ENCODE results near the gene EIF5AL1.

EIF5AL1 gene

GRCh38 chr10:79493806-79494205 lies 18.5 kb upstream of the EIF5AL1 start:
- no peak overlapping the region for H3K4me3 ChIP-seq (ENCODE audit: low read depth, low read length)
- TF ChIP-seq CTCF (IDR thresholded peaks at IDR 0.05; ENCODE audit: low read depth, low read length), result no peak
- no peaks in the 10 kb centered on the region for H3K9me3 ChIP-seq (ENCODE audit: severe bottlenecking)
- H3K27me3 ChIP-seq (ENCODE audit: insufficient read depth, low read depth, severe bottlenecking), result no peaks in the 10 kb centered on the region
- no peaks in the 10 kb centered on the region for H3K36me3 ChIP-seq
- H3K27ac ChIP-seq, result no peak overlapping the region
- DNase-seq, result no peak

DNA sequence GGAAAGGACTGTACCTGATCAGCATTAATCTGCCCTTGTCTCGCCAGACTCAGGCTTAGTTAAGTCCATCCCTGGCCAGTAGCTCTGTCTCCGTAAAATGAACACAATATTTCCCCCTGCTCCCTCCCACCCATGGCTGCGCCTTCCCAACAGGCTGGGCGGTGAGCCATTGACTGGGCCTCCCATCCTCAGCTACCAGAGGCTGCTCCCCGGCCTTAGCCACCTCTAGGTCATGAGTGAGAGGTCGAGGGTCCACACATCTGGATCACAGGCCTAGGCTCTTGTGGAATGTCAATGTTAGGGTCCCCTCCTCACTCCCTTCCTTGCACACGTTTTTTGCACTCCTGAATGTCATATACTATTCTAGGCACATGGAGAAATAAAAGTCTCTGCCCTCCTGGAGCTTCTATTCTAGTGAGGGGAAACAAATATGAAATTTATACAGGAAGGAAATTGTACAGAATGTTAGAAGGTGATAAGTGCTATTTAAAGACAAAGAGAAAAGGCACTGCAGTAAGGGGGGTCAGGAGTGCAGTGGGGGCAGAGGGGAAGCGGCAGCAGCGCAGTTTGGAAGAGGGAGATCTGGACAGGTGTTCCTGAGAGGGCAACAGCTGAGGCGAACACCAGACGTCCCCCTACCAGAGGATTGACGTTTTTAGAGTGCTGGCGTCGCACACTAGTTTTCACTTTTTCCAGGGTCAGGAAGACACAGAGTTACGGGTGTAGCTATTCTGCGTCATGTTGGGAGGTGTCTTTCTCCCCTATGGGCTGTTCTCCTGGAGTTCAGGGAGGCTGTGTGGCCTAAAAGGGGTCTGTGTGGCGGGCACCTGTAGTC lies 17.2 kb upstream of the EIF5AL1 start:
- H3K27me3 ChIP-seq (ENCODE audit: insufficient read depth, low read depth, severe bottlenecking), result no peaks in the 10 kb centered on the region
- no peaks in the 10 kb centered on the region for H3K9me3 ChIP-seq (ENCODE audit: severe bottlenecking)
- TF ChIP-seq CTCF (IDR thresholded peaks at IDR 0.05; ENCODE audit: low read depth, low read length), result no peak
- no peaks in the 10 kb centered on the region for H3K36me3 ChIP-seq
- H3K4me3 ChIP-seq (ENCODE audit: low read depth, low read length), result no peak overlapping the region
- H3K27ac ChIP-seq, result no peak overlapping the region
- DNase-seq, result no peak

GRCh38 chr10:79495791-79496190 lies 16.5 kb upstream of the EIF5AL1 start:
- H3K27ac ChIP-seq, result no peak overlapping the region
- no peak for DNase-seq
- H3K9me3 ChIP-seq (ENCODE audit: severe bottlenecking), result no peaks in the 10 kb centered on the region
- H3K4me3 ChIP-seq (ENCODE audit: low read depth, low read length), result no peak overlapping the region
- TF ChIP-seq CTCF (IDR thresholded peaks at IDR 0.05; ENCODE audit: low read depth, low read length), result no peak
- H3K36me3 ChIP-seq, result no peaks in the 10 kb centered on the region
- H3K27me3 ChIP-seq (ENCODE audit: insufficient read depth, low read depth, severe bottlenecking), result no peaks in the 10 kb centered on the region

DNA sequence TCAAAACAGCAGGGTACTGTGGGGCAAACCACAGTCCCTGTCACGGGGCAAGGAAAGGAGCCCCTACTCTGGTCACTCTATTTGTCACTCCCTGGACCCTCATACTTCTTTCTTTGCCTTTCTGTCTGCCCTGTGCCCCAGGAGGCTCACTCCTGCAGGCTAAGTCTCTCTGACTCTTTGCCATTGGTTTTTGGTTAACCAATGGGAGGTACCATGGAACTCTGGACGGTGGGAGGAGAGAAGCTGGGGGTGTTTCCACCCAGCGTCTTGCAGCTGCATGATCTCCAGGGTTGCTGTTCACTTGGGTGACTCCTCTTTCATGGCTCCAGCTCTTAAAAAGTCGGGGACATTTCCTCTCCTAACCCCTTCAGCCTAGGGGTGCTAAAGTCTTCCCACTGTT lies 15.4 kb upstream of the EIF5AL1 start:
- H3K9me3 ChIP-seq (ENCODE audit: severe bottlenecking), result no peaks in the 10 kb centered on the region
- no peak for TF ChIP-seq CTCF (IDR thresholded peaks at IDR 0.05; ENCODE audit: low read depth, low read length)
- DNase-seq, result no peak
- no peak overlapping the region for H3K27ac ChIP-seq
- H3K4me3 ChIP-seq (ENCODE audit: low read depth, low read length), result no peak overlapping the region
- H3K36me3 ChIP-seq, result no peaks in the 10 kb centered on the region
- H3K27me3 ChIP-seq (ENCODE audit: insufficient read depth, low read depth, severe bottlenecking), result no peaks in the 10 kb centered on the region

GRCh38 chr10:79498291-79498829 lies 14.0 kb upstream of the EIF5AL1 start:
- TF ChIP-seq CTCF (IDR thresholded peaks at IDR 0.05; ENCODE audit: low read depth, low read length), result no peak
- Histone ChIP-seq H3K9me3 (ENCODE audit: severe bottlenecking) (no peaks in the 10 kb centered on the region), H3K36me3 (no peaks in the 10 kb centered on the region), H3K27ac (no peak overlapping the region), H3K27me3 (ENCODE audit: insufficient read depth, low read depth, severe bottlenecking) (no peaks in the 10 kb centered on the region), H3K4me3 (ENCODE audit: low read depth, low read length) (no peak overlapping the region)
- DNase-seq, result peak; percentile 56
